GM12878 (cell line): ENCODE results near the gene HDAC8. TPM values are rescaled to one million over a fixed set of nuclear protein-coding genes. Genes with fewer than 3 reads are reported as not detected.
A peak's percentile ranks its signal among the peaks of the same experiment; 100 is the strongest.

Experiments
- BACH1 ChIP-seq: fragments of 450-650 bp; IDR thresholded peaks from 2 replicates; pipeline ENCODE4 v1.6.1; 2017; ENCODE audit warnings: mild to moderate bottlenecking, borderline replicate concordance
- CBFB ChIP-seq: IDR thresholded peaks from 2 replicates; pipeline ENCODE4 v1.6.1; 2016; ENCODE audit warnings: antibody characterized with exemption, low read depth
- CEBPB ChIP-seq, 2 experiments: fragments of 150-350 bp in 1 of 2; IDR thresholded peaks; 2 replicates each; pipeline ENCODE4 v1.6.1; 2012 to 2014; ENCODE audit warnings: low read depth in 2 of 2, low read length in 2 of 2, borderline replicate concordance in 1 of 2, inconsistent platforms in 1 of 2
- CHD1 ChIP-seq: IDR thresholded peaks from 2 replicates; pipeline ENCODE4 v1.6.1; 2012; ENCODE audit warnings: low read depth, low read length, improper control_type of control experiment
- CREB1 ChIP-seq: IDR thresholded peaks from 2 replicates; pipeline ENCODE4 v1.6.1; 2012; ENCODE audit warnings: low read depth, mild to moderate bottlenecking, inconsistent platforms
- GABPA ChIP-seq: IDR thresholded peaks from 2 replicates; pipeline ENCODE4 v1.6.1; 2014; ENCODE audit warnings: antibody characterized with exemption, low read depth, mild to moderate bottlenecking, inconsistent platforms
- MTA2 ChIP-seq: fragments of 450-650 bp; IDR thresholded peaks from 2 replicates; pipeline ENCODE4 v1.6.1; 2016; ENCODE audit warnings: low read depth, mild to moderate bottlenecking, moderate library complexity
- SIX5 ChIP-seq: IDR thresholded peaks from 2 replicates; pipeline ENCODE4 v1.6.1; 2011; ENCODE audit warnings: mild to moderate bottlenecking, low read depth, low read length, moderate library complexity; ENCODE audit not compliant: severe bottlenecking
- SPI1 ChIP-seq: IDR thresholded peaks from 2 replicates; pipeline ENCODE4 v1.6.1; 2011; ENCODE audit warnings: low read depth, mild to moderate bottlenecking, low read length, moderate library complexity, borderline replicate concordance; ENCODE audit not compliant: insufficient read depth
- TCF3 ChIP-seq: IDR thresholded peaks from 2 replicates; pipeline ENCODE4 v1.6.1; 2012; ENCODE audit warnings: low read depth, mild to moderate bottlenecking, low read length, borderline replicate concordance; ENCODE audit not compliant: insufficient read depth
- ZNF274 ChIP-seq: IDR thresholded peaks from one replicate; pipeline ENCODE4 v1.8.0; 2011; ENCODE audit not compliant: insufficient read length, insufficient read depth
- ZNF384 ChIP-seq: IDR thresholded peaks from 2 replicates; pipeline ENCODE4 v1.6.1; 2012; ENCODE audit warnings: low read depth, mild to moderate bottlenecking, low read length, improper control_type of control experiment, borderline replicate concordance
- polyA plus RNA-seq, 11 experiments: library from polyadenylated mRNA; depleted of rRNA in 4 of 11; unstranded in 6 of 11; stranded (reverse) in 5 of 11; fragments of >200 nt; fragmentation: Nextera tagmentation in 4 of 11; fragmentation: Illumina TruSeq in 1 of 11; extraction: Ambion mirVana in 4 of 11; extraction: Trizol in 1 of 11; gene quantifications; 1 replicate in 1 of 11; 2 replicates in 10 of 11; pipeline versions ENCODE4 v1.2.1 to v1.2.3, GENCODE V29; 2011 to 2016; ENCODE audit warnings: inconsistent platforms in 2 of 11, missing spikeins in 2 of 11, low read depth in 1 of 11
- total RNA-seq, 4 experiments: library from RNA; depleted of rRNA in 3 of 4; stranded (reverse); fragments of >200 nt in 3 of 4; fragmentation: Illumina TruSeq in 1 of 4; extraction: Trizol in 1 of 4; gene quantifications; 2 replicates each; pipeline versions ENCODE4 v1.2.1 to v1.2.3, GENCODE V29; 2013 to 2021
- TF ChIP-seq, protein P1 (sequence below): fragments of 450-650 bp; IDR thresholded peaks from 2 replicates; pipeline ENCODE4 v1.6.1; 2016; ENCODE audit warnings: mild to moderate bottlenecking, moderate library complexity, borderline replicate concordance
- TF ChIP-seq, protein P2 (sequence below): fragments of 450-650 bp; IDR thresholded peaks from 2 replicates; pipeline ENCODE4 v1.6.1; 2017; ENCODE audit warnings: low read depth, mild to moderate bottlenecking, moderate library complexity
- TF ChIP-seq, protein P3 (sequence below): IDR thresholded peaks from 2 replicates; pipeline ENCODE4 v1.6.1; 2012; ENCODE audit warnings: low read depth, low read length, improper control_type of control experiment
- TF ChIP-seq, protein P4 (sequence below): IDR thresholded peaks from 2 replicates; pipeline ENCODE4 v1.6.1; 2011; ENCODE audit warnings: mild to moderate bottlenecking, low read depth, low read length, moderate library complexity; ENCODE audit not compliant: insufficient replicate concordance
- TF ChIP-seq, protein P5 (sequence below): fragments of 450-650 bp; conservative IDR thresholded peaks from 2 replicates; pipeline ENCODE4 v1.6.1; 2017; ENCODE audit warnings: mild to moderate bottlenecking, moderate library complexity
- TF ChIP-seq, protein P6 (sequence below): fragments of 450-650 bp; IDR thresholded peaks from 2 replicates; pipeline ENCODE4 v1.6.1; 2014; ENCODE audit warnings: mild to moderate bottlenecking

HDAC8 gene
- total and polyA plus RNA-seq, 10 of the 15 experiments (the other 5 are each of a cell fraction or from before 2014, with no cell fraction given): 18.1 to 34.7 (median 29.1) TPM

DNA sequence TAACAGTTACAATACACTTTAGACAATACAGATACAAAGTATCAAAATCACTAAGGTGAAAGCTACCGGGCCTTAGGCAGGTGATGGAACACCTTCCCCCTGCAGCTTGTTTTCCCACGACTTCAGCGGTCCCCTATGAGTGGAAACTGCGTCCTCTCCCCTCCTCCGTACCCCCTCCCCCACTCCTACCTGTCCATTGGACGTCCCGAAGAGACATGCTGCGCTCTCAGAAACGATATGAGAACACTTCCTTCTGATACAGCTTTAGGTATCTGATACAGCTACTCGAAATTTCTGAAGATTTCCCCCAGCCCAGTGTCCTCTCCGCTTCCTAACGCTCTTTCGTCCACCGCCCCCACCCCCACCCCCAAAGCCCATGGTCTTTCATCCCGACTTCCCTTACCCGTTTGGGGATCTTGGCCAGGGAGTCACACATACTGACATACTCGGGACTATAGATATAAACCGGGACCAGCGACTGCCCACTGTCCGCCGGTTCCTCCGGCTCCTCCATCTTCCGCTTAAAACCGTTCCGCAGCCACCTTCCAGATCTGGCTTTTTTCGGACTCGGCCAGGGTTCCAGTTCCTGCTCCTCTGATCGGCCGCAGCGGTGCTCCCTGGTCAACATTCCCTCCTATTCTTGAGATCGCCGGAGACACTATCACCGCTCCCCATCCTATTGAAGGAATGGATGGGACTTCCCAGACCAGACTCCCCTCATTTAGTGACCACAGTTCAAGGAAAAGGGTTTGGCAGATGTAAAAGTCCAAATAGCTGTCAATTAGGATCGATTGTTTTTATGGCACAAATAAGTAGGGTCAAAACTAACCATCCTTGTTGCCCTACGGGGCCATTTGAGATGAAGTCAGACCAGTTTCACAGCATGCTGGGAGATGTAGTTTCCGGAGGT, at the start of gene HDAC8 (continued):
- TF ChIP-seq, protein P1, sequence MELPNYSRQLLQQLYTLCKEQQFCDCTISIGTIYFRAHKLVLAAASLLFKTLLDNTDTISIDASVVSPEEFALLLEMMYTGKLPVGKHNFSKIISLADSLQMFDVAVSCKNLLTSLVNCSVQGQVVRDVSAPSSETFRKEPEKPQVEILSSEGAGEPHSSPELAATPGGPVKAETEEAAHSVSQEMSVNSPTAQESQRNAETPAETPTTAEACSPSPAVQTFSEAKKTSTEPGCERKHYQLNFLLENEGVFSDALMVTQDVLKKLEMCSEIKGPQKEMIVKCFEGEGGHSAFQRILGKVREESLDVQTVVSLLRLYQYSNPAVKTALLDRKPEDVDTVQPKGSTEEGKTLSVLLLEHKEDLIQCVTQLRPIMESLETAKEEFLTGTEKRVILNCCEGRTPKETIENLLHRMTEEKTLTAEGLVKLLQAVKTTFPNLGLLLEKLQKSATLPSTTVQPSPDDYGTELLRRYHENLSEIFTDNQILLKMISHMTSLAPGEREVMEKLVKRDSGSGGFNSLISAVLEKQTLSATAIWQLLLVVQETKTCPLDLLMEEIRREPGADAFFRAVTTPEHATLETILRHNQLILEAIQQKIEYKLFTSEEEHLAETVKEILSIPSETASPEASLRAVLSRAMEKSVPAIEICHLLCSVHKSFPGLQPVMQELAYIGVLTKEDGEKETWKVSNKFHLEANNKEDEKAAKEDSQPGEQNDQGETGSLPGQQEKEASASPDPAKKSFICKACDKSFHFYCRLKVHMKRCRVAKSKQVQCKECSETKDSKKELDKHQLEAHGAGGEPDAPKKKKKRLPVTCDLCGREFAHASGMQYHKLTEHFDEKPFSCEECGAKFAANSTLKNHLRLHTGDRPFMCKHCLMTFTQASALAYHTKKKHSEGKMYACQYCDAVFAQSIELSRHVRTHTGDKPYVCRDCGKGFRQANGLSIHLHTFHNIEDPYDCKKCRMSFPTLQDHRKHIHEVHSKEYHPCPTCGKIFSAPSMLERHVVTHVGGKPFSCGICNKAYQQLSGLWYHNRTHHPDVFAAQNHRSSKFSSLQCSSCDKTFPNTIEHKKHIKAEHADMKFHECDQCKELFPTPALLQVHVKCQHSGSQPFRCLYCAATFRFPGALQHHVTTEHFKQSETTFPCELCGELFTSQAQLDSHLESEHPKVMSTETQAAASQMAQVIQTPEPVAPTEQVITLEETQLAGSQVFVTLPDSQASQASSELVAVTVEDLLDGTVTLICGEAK: peak; percentile 98
- no peak for TF ChIP-seq ZNF384
- no peak for TF ChIP-seq TCF3
- TF ChIP-seq, protein P2, sequence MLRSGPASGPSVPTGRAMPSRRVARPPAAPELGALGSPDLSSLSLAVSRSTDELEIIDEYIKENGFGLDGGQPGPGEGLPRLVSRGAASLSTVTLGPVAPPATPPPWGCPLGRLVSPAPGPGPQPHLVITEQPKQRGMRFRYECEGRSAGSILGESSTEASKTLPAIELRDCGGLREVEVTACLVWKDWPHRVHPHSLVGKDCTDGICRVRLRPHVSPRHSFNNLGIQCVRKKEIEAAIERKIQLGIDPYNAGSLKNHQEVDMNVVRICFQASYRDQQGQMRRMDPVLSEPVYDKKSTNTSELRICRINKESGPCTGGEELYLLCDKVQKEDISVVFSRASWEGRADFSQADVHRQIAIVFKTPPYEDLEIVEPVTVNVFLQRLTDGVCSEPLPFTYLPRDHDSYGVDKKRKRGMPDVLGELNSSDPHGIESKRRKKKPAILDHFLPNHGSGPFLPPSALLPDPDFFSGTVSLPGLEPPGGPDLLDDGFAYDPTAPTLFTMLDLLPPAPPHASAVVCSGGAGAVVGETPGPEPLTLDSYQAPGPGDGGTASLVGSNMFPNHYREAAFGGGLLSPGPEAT: peak; percentile 89
- TF ChIP-seq SPI1: no peak
- TF ChIP-seq, protein P3, sequence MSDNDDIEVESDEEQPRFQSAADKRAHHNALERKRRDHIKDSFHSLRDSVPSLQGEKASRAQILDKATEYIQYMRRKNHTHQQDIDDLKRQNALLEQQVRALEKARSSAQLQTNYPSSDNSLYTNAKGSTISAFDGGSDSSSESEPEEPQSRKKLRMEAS: no peak
- TF ChIP-seq MTA2: no peak
- TF ChIP-seq SIX5: peak; percentile 88
- TF ChIP-seq, protein P4, sequence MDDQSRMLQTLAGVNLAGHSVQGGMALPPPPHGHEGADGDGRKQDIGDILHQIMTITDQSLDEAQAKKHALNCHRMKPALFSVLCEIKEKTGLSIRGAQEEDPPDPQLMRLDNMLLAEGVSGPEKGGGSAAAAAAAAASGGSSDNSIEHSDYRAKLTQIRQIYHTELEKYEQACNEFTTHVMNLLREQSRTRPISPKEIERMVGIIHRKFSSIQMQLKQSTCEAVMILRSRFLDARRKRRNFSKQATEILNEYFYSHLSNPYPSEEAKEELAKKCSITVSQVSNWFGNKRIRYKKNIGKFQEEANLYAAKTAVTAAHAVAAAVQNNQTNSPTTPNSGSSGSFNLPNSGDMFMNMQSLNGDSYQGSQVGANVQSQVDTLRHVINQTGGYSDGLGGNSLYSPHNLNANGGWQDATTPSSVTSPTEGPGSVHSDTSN: no peak
- TF ChIP-seq BACH1: no peak
- TF ChIP-seq CEBPB (IDR thresholded peaks at IDR 0.05; ENCODE audit: borderline replicate concordance in 1 of 2, low read depth in 2 of 2, low read length in 2 of 2): no peak
- peak; percentile 84 for TF ChIP-seq CREB1
- TF ChIP-seq, protein P5, sequence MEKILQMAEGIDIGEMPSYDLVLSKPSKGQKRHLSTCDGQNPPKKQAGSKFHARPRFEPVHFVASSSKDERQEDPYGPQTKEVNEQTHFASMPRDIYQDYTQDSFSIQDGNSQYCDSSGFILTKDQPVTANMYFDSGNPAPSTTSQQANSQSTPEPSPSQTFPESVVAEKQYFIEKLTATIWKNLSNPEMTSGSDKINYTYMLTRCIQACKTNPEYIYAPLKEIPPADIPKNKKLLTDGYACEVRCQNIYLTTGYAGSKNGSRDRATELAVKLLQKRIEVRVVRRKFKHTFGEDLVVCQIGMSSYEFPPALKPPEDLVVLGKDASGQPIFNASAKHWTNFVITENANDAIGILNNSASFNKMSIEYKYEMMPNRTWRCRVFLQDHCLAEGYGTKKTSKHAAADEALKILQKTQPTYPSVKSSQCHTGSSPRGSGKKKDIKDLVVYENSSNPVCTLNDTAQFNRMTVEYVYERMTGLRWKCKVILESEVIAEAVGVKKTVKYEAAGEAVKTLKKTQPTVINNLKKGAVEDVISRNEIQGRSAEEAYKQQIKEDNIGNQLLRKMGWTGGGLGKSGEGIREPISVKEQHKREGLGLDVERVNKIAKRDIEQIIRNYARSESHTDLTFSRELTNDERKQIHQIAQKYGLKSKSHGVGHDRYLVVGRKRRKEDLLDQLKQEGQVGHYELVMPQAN: peak; percentile 50; the same call in 1 of the 2 replicates
- TF ChIP-seq ZNF274: no peak
- no peak for TF ChIP-seq CHD1
- TF ChIP-seq, protein P6, sequence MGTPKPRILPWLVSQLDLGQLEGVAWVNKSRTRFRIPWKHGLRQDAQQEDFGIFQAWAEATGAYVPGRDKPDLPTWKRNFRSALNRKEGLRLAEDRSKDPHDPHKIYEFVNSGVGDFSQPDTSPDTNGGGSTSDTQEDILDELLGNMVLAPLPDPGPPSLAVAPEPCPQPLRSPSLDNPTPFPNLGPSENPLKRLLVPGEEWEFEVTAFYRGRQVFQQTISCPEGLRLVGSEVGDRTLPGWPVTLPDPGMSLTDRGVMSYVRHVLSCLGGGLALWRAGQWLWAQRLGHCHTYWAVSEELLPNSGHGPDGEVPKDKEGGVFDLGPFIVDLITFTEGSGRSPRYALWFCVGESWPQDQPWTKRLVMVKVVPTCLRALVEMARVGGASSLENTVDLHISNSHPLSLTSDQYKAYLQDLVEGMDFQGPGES: no peak
- no peak for TF ChIP-seq CBFB
- peak; percentile 94 for TF ChIP-seq GABPA
